Right cardiac atrium (tissue), 5 donors: ENCODE data around the gene MYMX. TPM values are rescaled to one million over a fixed set of nuclear protein-coding genes. Genes with fewer than 3 reads are reported as not detected.
A peak's percentile ranks its signal among the peaks of the same experiment; 100 is the strongest.

ENCODE experiments used
- ATAC-seq, 2 donors: fragments of 200-7000 bp; cut with Tn5 transposase; one replicate each; pipeline versions ENCODE4 v1.8.0 to v1.9.1; 2020; ENCODE audit warnings: moderate library complexity in 2 of 2, mild to moderate bottlenecking in 1 of 2
- DNase-seq, 3 donors: peaks; one replicate each; pipeline ENCODE4 v3.0.0-alpha.2; 2020
- H3K27ac ChIP-seq: one replicate; pipeline ENCODE4 v1.5.1; 2013; ENCODE audit warnings: mild to moderate bottlenecking, low read length, control low read depth, moderate library complexity
- H3K27me3 ChIP-seq: one replicate; pipeline ENCODE4 v1.6.1; 2013; ENCODE audit not compliant: control insufficient read depth, insufficient read depth
- H3K4me1 ChIP-seq: one replicate; pipeline ENCODE4 v1.6.1; 2013; ENCODE audit warnings: low read length; ENCODE audit not compliant: control insufficient read depth, insufficient read depth
- H3K4me3 ChIP-seq: one replicate; pipeline ENCODE4 v1.5.1; 2013; ENCODE audit warnings: low read length, control low read depth
- H3K9me3 ChIP-seq: one replicate; pipeline ENCODE4 v1.6.1; 2013; ENCODE audit warnings: low read length; ENCODE audit not compliant: control insufficient read depth
- WGBS: extraction: QIAGEN DNeasy Blood & Tissue Kit; methylation state at CpG from one replicate; pipeline ENCODE4 v1.1.7; 2013; 5-methylcytosine and 5-hydroxymethylcytosine counted together
- intact Hi-C, 4 donors: fragments of 100-400 bp; cut with DNase I; formaldehyde crosslinking; loops; one replicate each; pipeline versions ENCODE4 v1.11.0 to v1.14.0; 2022 to 2023
- polyA plus RNA-seq: library from polyadenylated mRNA; stranded (reverse); fragments of 200-250 nt; gene quantifications from one replicate; pipeline ENCODE4 v1.2.3, GENCODE V29; 2013
- total RNA-seq, 4 donors: library from RNA; stranded (reverse); fragmentation: NEBNext Ultra II Directional; extraction: Animal tissue kit (Norgen Biotek cat#: 25700); gene quantifications; one replicate each; pipeline ENCODE4 v1.2.1, GENCODE V29; 2021
- donor health status: healthy with polysubstance abuse.
- donor health status: DM: no; HTN: yes; CAD: no.
- donor health status: DM: no; HTN: no; CAD: no.
- donor health status: DM: no; HTN: yes; CAD: no; lungs with severe emphysema.
- donor health status: DM: yes; HTN: yes; CAD: no.

The MYMX gene
- total and polyA plus RNA-seq, 5 donors, result 0.54 to 2.3 (median 0.83) TPM

DNA sequence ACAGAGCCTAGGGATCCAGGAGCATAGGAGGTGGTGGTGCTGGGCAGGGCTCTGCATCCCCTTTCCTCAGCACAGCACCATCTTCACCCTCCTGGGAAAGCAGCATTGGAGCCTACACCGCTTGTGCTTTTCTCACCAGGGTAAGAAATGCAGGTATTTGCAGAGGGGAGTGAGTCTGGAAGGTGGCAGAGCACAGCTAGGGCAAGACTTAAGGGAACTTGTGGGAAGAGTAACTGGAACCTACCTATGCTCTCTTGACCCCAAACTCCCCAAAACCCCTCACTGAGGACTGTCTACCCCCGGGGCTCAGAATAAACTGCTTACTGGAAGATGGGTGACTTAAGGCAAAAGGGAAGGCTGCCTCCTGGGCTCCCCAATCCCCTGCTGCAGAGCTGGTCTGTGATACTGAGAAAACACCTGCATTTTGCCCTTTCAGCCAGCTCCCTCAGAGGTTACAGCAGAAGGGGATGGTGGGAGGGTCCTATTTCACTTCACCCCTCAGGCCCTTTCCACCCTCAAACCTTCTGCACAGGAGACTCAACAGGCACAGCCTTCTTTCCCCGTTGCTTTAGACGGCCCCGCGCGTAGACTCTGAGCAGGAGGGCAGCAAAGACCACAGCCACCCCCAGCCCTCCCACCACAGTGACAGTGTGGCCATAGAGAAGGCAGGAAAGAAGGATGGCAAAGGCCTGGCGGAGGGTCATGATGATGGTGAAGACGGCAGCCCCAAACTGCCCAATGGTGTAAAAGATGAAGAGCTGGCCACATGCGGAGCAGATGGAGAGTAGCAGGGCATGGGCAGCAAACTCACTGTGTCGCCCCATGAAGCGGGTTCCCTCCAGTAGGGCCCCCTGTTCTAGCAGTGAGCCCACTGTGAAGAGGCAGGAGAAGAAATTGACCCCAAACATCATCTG, 37.7 kb downstream of the MYMX start:
- intact Hi-C loops, result no loop called here
- Histone ChIP-seq H3K4me1 (peaks cover 7% of the 10 kb centered on the region), H3K9me3 (no peaks in the 10 kb centered on the region), H3K27ac (no peak overlapping the region), H3K4me3 (no peak overlapping the region), H3K27me3 (no peaks in the 10 kb centered on the region)
- ATAC-seq (no peak), DNase-seq (peak in 1 of 3 donors; percentile 59)
- 69% methylated on average over 12 of the region's 12 CpGs for WGBS

DNA sequence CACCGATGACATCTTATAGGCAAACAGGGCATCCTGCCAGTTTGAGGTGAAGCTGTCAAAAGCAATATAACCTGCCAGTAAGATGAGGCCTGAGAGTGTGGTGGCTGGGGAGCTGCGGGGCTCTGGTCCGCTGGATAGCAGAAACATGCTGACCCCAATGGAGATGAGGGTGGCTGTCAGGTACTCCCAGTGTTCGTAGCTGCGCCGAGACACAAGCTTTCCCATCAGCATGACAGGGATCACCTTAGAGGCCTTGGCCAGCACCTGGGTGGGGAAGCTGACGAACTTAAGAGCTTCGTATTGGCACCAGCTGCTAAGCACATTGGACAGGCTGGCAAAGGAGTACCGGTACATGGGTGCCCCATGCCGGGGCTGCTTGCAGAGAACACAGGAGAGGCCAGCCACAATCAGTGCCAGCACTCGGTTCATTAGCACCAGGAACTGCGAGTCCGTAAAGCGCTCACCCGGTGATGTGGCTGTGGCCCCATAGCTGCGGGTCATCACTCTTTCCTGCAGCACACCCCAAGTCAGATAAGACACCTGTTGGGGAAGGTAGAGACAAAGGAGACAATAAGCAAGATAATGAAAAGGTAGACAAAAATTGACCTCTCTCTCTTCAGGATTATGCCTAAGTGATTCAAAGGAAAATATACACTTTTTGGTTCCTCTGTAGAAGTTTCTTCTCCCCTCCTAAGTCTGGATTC, 38.5 kb downstream of the MYMX start:
- DNase-seq (peak in 1 of 3 donors; percentile 49), ATAC-seq (no peak)
- Histone ChIP-seq H3K4me1 (peaks cover 7% of the 10 kb centered on the region), H3K4me3 (no peak overlapping the region), H3K27ac (no peak overlapping the region), H3K27me3 (no peaks in the 10 kb centered on the region), H3K9me3 (no peaks in the 10 kb centered on the region)
- intact Hi-C loops, result no loop called here
- 67% methylated on average over 16 of the region's 16 CpGs for WGBS

DNA sequence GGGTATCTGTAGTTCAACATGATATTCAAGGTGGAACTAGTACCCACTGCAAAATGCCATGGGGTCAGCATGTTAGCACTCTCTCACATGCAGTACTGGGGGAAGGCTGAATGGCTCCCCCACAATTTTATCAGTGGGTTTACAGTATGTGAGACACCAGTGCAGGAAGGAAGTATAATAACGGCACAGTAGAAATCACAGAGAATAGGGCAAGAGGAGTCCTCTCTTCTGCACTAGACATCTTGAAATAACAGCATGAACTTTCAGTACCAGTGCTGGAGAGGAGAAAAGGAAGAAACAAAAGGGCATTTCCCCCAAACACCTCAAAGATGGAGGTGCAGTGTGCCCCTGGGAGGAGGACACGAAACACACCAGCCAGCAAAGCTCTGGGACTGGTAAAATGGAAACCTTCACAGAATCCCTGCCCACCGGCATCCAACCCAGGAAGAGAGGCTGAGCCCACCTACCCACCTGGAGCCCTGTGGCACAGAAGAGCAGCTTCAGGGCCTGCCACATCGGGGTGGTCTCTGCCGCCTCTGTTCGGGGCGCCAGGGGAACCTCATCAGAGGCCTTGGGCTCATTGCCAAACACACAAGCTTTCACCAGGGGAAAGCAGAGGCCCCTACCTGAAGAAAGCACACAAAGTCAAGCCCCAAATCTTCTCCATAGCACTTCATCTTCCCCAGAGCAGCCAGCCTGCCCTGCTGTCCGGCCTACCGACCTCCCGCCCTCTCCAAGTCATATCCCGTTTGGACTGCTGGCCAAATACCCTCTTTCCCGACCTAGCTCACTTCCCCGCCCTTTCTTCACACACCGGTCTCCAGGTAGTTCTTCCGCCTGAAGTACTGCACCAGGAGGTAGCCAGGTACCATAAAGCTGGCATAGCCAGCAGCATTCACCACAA, 39.4 kb downstream of the MYMX start:
- peak overlapping the region; percentile 71 for H3K4me3 ChIP-seq

DNA sequence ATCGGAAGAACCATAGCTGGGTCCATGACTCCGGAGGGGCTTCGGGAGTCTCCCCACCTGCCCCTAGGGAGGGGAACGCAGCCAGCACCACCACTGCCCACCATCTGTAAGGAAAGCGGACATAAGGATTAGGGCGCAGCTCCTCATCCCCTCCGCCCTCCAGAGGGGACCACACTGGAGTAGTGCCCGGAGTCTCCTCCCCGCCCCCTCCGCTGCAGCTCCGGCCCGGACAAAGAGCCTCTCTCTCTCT, 40.0 kb downstream of the MYMX start:
- peak overlapping the region; percentile 71 for H3K4me3 ChIP-seq
- H3K27ac ChIP-seq, result peak overlapping the region; percentile 71
- intact Hi-C loops, result no loop called here
- DNase-seq, result no peak
- H3K9me3 ChIP-seq, result no peaks in the 10 kb centered on the region
- H3K27me3 ChIP-seq, result no peaks in the 10 kb centered on the region
- peaks cover 7% of the 10 kb centered on the region for H3K4me1 ChIP-seq
- under 1% methylated on average over 12 of the region's 12 CpGs for WGBS
- no peak for ATAC-seq

More for the DNA sequence above, 39.4 kb downstream of the MYMX start:
- Histone ChIP-seq H3K27ac (peak overlapping the region; percentile 71), H3K9me3 (no peaks in the 10 kb centered on the region), H3K4me1 (peaks cover 7% of the 10 kb centered on the region), H3K27me3 (no peaks in the 10 kb centered on the region)
- ATAC-seq (peak; percentile 1 to 6), DNase-seq (no peak)
- WGBS, result 29% methylated on average over 15 of the region's 15 CpGs
- intact Hi-C loops, result no loop called here

DNA sequence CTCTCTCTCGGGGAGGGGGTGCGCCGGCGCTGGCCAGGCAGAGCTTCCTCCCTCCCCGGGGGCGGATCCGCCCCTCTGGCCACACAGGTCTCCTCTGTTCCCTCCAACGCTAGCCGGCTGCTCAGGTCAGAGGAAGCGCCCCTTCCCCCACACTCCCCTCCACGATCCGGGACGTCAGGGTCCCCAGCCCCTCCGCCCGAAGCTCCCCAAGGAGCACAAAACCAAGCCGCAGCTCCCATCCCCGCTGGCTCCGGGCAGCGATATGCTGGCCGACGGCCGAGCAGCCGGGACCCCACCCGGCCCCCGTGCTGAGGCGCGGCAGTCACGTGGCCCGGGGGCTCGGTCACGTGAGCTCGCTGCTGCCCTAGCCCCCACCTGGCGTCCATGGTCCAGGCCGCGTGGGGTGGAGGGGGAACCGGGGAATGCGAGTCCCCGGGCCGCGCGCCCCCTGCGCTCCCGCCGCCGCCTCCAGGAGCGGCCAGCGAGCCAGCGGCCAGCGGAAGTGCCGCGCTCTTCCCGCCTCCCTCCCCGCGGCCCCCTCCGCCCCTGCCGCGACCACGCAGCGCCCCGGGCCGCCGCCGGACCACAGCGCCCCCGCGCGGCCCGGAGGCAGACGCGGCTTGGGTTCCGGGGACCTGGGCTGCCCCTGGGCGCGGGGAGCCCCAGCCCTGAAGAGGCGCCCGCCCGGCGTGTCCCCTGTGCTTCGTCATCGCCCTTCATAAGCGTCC, 40.5 kb downstream of the MYMX start, which contains the start of gene SLC35B2:
TSS of gene SLC35B2 (minus strand) at position 504 of the 728 bp plus-strand sequence. CDS start at position 386, 118 bp downstream.
- no peaks in the 10 kb centered on the region for H3K9me3 ChIP-seq
- no peaks in the 10 kb centered on the region for H3K27me3 ChIP-seq
- ATAC-seq, result peak; percentile 70 to 76
- intact Hi-C loops, result no loop called here
- H3K4me3 ChIP-seq, result peak within 1 kb of the TSS; percentile 71
- peak; percentile 80 to 91 (median 88) for DNase-seq
- H3K4me1 ChIP-seq, result peaks cover 7% of the 10 kb centered on the region
- WGBS, result under 1% methylated on average over 80 of the region's 80 CpGs
- peak within 1 kb of the TSS; percentile 71 for H3K27ac ChIP-seq

DNA sequence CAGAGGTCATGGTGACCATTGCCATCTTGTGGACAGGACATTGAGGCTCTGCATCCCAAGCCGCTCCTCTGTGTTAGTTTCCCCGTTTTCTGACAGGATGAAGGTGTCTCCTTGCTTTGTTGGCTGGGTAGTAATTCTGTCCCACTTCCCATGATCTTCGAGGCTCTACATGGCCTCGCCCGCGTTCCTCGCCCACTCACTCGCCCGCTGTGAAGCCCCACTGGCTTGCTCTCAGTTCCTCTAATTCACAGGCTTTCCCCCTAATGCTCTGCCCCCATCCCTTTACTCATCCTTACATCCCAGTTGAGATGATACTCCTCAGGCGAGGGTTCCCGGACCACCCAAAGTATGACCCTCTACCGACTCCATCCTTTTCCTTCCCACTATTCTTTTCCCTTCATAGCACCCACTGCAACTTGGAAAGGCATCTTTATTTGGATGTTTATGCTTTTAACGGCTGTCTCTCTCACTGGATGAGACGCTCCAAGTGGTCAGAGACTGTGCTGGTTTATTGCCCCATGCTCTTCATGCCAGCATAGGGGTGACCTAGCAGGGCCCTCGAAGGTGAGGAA, 41.1 kb downstream of the MYMX start:
- Histone ChIP-seq H3K9me3 (no peaks in the 10 kb centered on the region), H3K4me1 (peaks cover 7% of the 10 kb centered on the region), H3K4me3 (peak overlapping the region; percentile 71), H3K27ac (peak overlapping the region; percentile 65), H3K27me3 (no peaks in the 10 kb centered on the region)
- DNase-seq (peak in 1 of 3 donors; percentile 64), ATAC-seq (no peak)
- intact Hi-C loops, result no loop called here
- WGBS, result 26% methylated on average over 15 of the region's 15 CpGs

DNA sequence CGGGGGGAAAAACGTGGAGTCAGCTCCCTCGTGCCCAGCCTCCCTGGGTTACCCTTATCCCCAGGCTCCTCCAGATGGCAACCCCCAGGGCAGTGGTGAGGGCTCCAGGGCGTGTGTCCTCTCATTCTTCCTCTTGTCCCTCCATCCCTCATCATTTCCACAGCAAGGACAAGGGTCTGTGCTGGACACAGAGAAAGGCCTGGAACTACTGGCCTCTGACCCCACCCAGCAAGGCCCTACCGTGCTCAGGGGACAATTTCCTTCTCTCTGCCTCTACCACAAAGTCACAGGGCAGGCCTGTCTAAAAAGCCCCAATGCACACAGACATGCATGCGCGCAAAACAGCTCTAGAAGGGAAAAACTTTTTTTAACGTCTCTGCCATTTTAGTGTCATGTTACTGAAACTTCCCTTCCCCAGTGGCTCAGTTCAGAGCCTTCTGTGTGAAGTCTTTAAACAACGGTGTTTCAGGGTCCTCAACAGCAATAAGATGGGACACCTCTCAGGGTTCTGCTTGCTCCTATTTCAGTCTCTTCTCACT, 41.7 kb downstream of the MYMX start:
- no peak for ATAC-seq
- no peak for DNase-seq
- H3K27me3 ChIP-seq, result no peaks in the 10 kb centered on the region
- H3K9me3 ChIP-seq, result no peaks in the 10 kb centered on the region
- WGBS, result 87% methylated on average over 9 of the region's 9 CpGs
- H3K4me1 ChIP-seq, result peaks cover 11% of the 10 kb centered on the region
- H3K4me3 ChIP-seq, result no peak overlapping the region
- H3K27ac ChIP-seq, result no peak overlapping the region
- intact Hi-C loops, result no loop called here

DNA sequence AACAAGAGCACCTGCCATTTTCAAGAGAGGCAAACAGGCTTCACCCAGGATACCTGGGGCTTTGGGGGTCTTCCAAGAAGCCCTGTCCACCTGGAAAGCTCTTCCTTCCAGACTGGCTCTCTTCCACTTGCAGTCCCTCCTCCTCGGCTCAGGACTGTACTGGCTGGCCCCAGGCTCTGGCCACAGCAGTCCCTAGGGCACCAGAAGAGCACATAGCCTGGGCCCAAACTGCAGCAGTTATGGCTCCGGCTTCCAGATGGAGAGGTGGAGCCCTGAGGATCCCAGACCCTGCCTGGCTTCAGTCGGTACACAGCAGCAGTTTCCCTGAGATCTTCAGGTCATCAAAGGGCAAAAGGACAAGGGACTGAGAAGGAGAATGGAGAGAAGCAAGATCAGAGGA, 42.2 kb downstream of the MYMX start:
- no peak overlapping the region for H3K4me3 ChIP-seq

DNA sequence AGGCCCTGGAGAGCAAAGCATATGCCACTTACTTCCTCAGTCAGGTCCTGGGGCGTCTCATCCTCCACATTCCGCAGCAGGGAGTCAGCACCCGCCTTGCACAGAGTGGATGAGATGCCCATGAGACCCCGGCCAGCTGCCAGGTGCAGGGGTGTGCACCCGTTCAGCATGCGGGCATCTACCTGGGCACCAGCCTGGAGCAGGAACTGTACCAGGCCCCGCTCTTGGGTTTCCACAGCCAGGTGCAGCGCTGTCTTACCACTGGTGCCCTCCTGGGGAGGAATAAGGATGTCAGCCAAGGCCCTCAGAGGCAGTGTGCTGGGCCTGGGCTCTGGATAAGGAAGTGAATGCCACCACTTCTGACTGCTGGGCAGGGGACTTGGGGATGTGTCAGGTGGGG, 43.3 kb downstream of the MYMX start:
- ATAC-seq (no peak), DNase-seq (no peak)
- Histone ChIP-seq H3K27me3 (no peaks in the 10 kb centered on the region), H3K27ac (no peak overlapping the region), H3K4me3 (no peak overlapping the region), H3K9me3 (no peaks in the 10 kb centered on the region), H3K4me1 (peaks cover 21% of the 10 kb centered on the region)
- 93% methylated on average over 8 of the region's 8 CpGs for WGBS
- intact Hi-C loops, result no loop called here

More for the DNA sequence above, 42.2 kb downstream of the MYMX start:
- Histone ChIP-seq H3K4me1 (peaks cover 16% of the 10 kb centered on the region), H3K27ac (no peak overlapping the region), H3K27me3 (no peaks in the 10 kb centered on the region), H3K9me3 (no peaks in the 10 kb centered on the region)
- no peak for ATAC-seq
- 93% methylated on average over 3 of the region's 3 CpGs for WGBS
- DNase-seq, result no peak
- intact Hi-C loops, result no loop called here
